Right cardiac atrium (tissue), 5 donors: ENCODE results near the gene TFR2. TPM values are rescaled to one million over a fixed set of nuclear protein-coding genes. Genes with fewer than 3 reads are reported as not detected.

Experiments used
- ATAC-seq, 2 donors: fragments of 200-7000 bp; cut with Tn5 transposase; one replicate each; pipeline versions ENCODE4 v1.8.0 to v1.9.1; 2020; ENCODE audit warnings: moderate library complexity in 2 of 2, mild to moderate bottlenecking in 1 of 2
- DNase-seq, 3 donors: peaks; one replicate each; pipeline ENCODE4 v3.0.0-alpha.2; 2020
- H3K27ac ChIP-seq: one replicate; pipeline ENCODE4 v1.5.1; 2013; ENCODE audit warnings: mild to moderate bottlenecking, low read length, control low read depth, moderate library complexity
- H3K27me3 ChIP-seq: one replicate; pipeline ENCODE4 v1.6.1; 2013; ENCODE audit not compliant: control insufficient read depth, insufficient read depth
- H3K4me1 ChIP-seq: one replicate; pipeline ENCODE4 v1.6.1; 2013; ENCODE audit warnings: low read length; ENCODE audit not compliant: control insufficient read depth, insufficient read depth
- H3K4me3 ChIP-seq: one replicate; pipeline ENCODE4 v1.5.1; 2013; ENCODE audit warnings: low read length, control low read depth
- H3K9me3 ChIP-seq: one replicate; pipeline ENCODE4 v1.6.1; 2013; ENCODE audit warnings: low read length; ENCODE audit not compliant: control insufficient read depth
- WGBS: extraction: QIAGEN DNeasy Blood & Tissue Kit; methylation state at CpG from one replicate; pipeline ENCODE4 v1.1.7; 2013; 5-methylcytosine and 5-hydroxymethylcytosine counted together
- intact Hi-C, 4 donors: fragments of 100-400 bp; cut with DNase I; formaldehyde crosslinking; loops; one replicate each; pipeline versions ENCODE4 v1.11.0 to v1.14.0; 2022 to 2023
- polyA plus RNA-seq: library from polyadenylated mRNA; stranded (reverse); fragments of 200-250 nt; gene quantifications from one replicate; pipeline ENCODE4 v1.2.3, GENCODE V29; 2013
- total RNA-seq, 4 donors: library from RNA; stranded (reverse); fragmentation: NEBNext Ultra II Directional; extraction: Animal tissue kit (Norgen Biotek cat#: 25700); gene quantifications; one replicate each; pipeline ENCODE4 v1.2.1, GENCODE V29; 2021
- donor health status: healthy with polysubstance abuse.
- donor health status: DM: no; HTN: yes; CAD: no.
- donor health status: DM: no; HTN: no; CAD: no.
- donor health status: DM: no; HTN: yes; CAD: no; lungs with severe emphysema.
- donor health status: DM: yes; HTN: yes; CAD: no.

The TFR2 gene
- total and polyA plus RNA-seq, 5 donors: 0.14 to 0.41 (median 0.25) TPM; not detected in 1

GRCh38 chr7:100649826-100650565, 8.6 kb upstream of the TFR2 start:
- H3K4me1 ChIP-seq: no peaks in the 10 kb centered on the region
- ATAC-seq (no peak), DNase-seq (no peak)

GRCh38 chr7:100642534-100642907, 1.2 kb upstream of the TFR2 start:
- Histone ChIP-seq H3K4me3 (no peak overlapping the region), H3K27me3 (no peaks in the 10 kb centered on the region), H3K4me1 (no peaks in the 10 kb centered on the region), H3K9me3 (no peaks in the 10 kb centered on the region), H3K27ac (no peak overlapping the region)
- intact Hi-C loops: no loop called here
- WGBS: 48% methylated on average over 11 of the region's 11 CpGs
- no peak for DNase-seq
- peak in 1 of 2 donors; percentile 32 for ATAC-seq

More at GRCh38 chr7:100649826-100650565, 8.6 kb upstream of the TFR2 start:
- intact Hi-C loops: no loop called here
- WGBS: 73% methylated on average over 15 of the region's 15 CpGs
- Histone ChIP-seq H3K27me3 (no peaks in the 10 kb centered on the region), H3K4me3 (no peak overlapping the region), H3K27ac (no peak overlapping the region), H3K9me3 (no peaks in the 10 kb centered on the region)

GRCh38 chr7:100641860-100642533, 645 bp upstream of the TFR2 start:
- Histone ChIP-seq H3K27me3 (no peaks in the 10 kb centered on the region), H3K27ac (no peak overlapping the region), H3K9me3 (no peaks in the 10 kb centered on the region), H3K4me1 (no peaks in the 10 kb centered on the region), H3K4me3 (no peak overlapping the region)
- intact Hi-C loops: no loop called here
- DNase-seq (no peak), ATAC-seq (peak in 1 of 2 donors; percentile 31)
- 79% methylated on average over 10 of the region's 10 CpGs for WGBS

GRCh38 chr7:100640517-100641440, 573 bp downstream of the TFR2 start:
- 66% methylated on average over 24 of the region's 24 CpGs for WGBS
- ATAC-seq: peak in 1 of 2 donors; percentile 16

GRCh38 chr7:100639995-100640516, 1.3 kb downstream of the TFR2 start:
- Histone ChIP-seq H3K27ac (no peak overlapping the region), H3K4me1 (no peaks in the 10 kb centered on the region), H3K27me3 (no peaks in the 10 kb centered on the region), H3K4me3 (no peak overlapping the region), H3K9me3 (no peaks in the 10 kb centered on the region)
- ATAC-seq (no peak), DNase-seq (no peak)
- intact Hi-C loops: no loop called here
- WGBS: 71% methylated on average over 17 of the region's 17 CpGs

More at GRCh38 chr7:100640517-100641440, 573 bp downstream of the TFR2 start:
- H3K27ac ChIP-seq: no peak overlapping the region
- no peaks in the 10 kb centered on the region for H3K9me3 ChIP-seq
- no peak overlapping the region for H3K4me3 ChIP-seq
- DNase-seq: no peak
- intact Hi-C loops: no loop called here
- H3K27me3 ChIP-seq: no peaks in the 10 kb centered on the region
- no peaks in the 10 kb centered on the region for H3K4me1 ChIP-seq

- H3K27me3 ChIP-seq: no peaks in the 10 kb centered on the region
- WGBS: 2% methylated on average over 72 of the region's 72 CpGs
- H3K27ac ChIP-seq: no peak overlapping the region
- peak; percentile 71 to 72 for ATAC-seq
- intact Hi-C loops: no loop called here
- peaks cover 3% of the 10 kb centered on the region for H3K4me1 ChIP-seq
- peak overlapping the region; percentile 34 for H3K4me3 ChIP-seq
- no peaks in the 10 kb centered on the region for H3K9me3 ChIP-seq
- peak; percentile 54 to 80 (median 73) for DNase-seq
These were observed 8.2 kb downstream of the TFR2 start for GRCh38 chr7:100632951-100633717.

- 91% methylated on average over 4 of the region's 4 CpGs for WGBS
- intact Hi-C loops: no loop called here
- Histone ChIP-seq H3K9me3 (no peaks in the 10 kb centered on the region), H3K4me3 (no peak overlapping the region), H3K4me1 (peaks cover 3% of the 10 kb centered on the region), H3K27ac (no peak overlapping the region), H3K27me3 (no peaks in the 10 kb centered on the region)
- DNase-seq: no peak
- ATAC-seq: no peak
These were observed 11.3 kb downstream of the TFR2 start for GRCh38 chr7:100630066-100630465.

GRCh38 chr7:100629117-100629716, 12.1 kb downstream of the TFR2 start:
- WGBS: 77% methylated on average over 11 of the region's 11 CpGs
- Histone ChIP-seq H3K4me1 (peaks cover 3% of the 10 kb centered on the region), H3K27ac (no peak overlapping the region), H3K9me3 (no peaks in the 10 kb centered on the region), H3K4me3 (no peak overlapping the region), H3K27me3 (no peaks in the 10 kb centered on the region)
- DNase-seq (peak in 2 of 3 donors; percentile 40 to 63), ATAC-seq (no peak)
- intact Hi-C loops: no loop called here

GRCh38 chr7:100627238-100627549, 14.2 kb downstream of the TFR2 start:
- no peaks in the 10 kb centered on the region for H3K4me1 ChIP-seq
- DNase-seq: peak in 2 of 3 donors; percentile 61 to 66
- H3K27ac ChIP-seq: no peak overlapping the region
- no peaks in the 10 kb centered on the region for H3K9me3 ChIP-seq
- intact Hi-C loops: no loop called here
- no peak overlapping the region for H3K4me3 ChIP-seq
- WGBS: 80% methylated on average over 21 of the region's 21 CpGs
- no peaks in the 10 kb centered on the region for H3K27me3 ChIP-seq
- peak in 1 of 2 donors; percentile 17 for ATAC-seq
